ENCODE data around the gene GGCX. TPM values are rescaled to one million over a fixed set of nuclear protein-coding genes. Genes with fewer than 3 reads are reported as not detected.

GGCX gene
- total and polyA plus RNA-seq, 2 of the 13 experiments (the other 11 are each of a cell fraction or from before 2014, with no cell fraction given), result 72.5 to 103 TPM

DNA sequence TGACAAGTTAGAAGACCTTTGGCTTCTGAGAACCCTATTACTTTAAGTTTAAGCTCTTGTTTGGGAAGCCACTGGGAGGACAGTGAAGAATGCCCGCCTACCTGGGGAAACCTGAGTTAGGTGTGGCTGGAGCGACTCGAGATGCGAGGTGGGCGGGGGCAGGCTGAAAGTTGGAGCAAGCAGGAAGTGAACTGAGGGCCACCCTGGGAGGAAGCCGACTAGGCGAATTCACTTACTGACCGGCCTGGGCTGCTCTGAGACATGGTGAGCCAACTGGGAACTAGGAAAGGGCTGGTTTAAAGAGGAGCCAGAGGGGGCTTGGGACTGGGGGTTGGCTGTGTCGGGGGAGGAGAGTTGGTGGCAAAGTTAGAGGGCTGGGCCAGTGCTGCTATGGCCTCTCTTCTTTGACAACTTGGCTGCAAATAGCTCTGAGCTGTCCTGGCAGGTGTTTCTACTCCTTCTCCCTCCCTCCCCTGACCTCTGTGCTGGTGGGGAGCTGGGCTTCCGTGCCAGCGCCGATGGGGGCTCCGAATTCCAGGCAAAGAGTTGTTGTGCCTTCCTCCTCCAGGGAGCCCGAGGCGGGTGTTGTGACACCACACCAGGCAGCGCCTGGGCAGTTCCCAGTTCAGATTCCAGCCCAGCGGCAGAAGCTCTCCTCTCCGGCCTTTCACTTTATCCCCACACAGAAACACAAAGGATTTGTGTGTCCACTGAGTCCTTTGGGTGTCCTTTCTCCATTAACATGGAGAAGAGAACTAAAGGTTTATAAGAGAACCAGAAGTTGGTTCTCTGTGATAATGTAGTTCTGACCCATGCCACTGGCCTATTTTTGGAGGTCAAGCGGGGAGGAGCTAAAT, 16.3 kb upstream of the GGCX start, which contains the start of gene VAMP8 (continued):
- TF ChIP-seq, protein P1, sequence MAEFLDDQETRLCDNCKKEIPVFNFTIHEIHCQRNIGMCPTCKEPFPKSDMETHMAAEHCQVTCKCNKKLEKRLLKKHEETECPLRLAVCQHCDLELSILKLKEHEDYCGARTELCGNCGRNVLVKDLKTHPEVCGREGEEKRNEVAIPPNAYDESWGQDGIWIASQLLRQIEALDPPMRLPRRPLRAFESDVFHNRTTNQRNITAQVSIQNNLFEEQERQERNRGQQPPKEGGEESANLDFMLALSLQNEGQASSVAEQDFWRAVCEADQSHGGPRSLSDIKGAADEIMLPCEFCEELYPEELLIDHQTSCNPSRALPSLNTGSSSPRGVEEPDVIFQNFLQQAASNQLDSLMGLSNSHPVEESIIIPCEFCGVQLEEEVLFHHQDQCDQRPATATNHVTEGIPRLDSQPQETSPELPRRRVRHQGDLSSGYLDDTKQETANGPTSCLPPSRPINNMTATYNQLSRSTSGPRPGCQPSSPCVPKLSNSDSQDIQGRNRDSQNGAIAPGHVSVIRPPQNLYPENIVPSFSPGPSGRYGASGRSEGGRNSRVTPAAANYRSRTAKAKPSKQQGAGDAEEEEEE (CRISPR knock-in tag; IDR thresholded peaks at IDR 0.05; ENCODE audit: borderline replicate concordance), result no peak
- TF ChIP-seq SAP130 (CRISPR knock-in tag; IDR thresholded peaks at IDR 0.05; ENCODE audit: low read depth), result peak; percentile 74
- TF ChIP-seq, protein P2, sequence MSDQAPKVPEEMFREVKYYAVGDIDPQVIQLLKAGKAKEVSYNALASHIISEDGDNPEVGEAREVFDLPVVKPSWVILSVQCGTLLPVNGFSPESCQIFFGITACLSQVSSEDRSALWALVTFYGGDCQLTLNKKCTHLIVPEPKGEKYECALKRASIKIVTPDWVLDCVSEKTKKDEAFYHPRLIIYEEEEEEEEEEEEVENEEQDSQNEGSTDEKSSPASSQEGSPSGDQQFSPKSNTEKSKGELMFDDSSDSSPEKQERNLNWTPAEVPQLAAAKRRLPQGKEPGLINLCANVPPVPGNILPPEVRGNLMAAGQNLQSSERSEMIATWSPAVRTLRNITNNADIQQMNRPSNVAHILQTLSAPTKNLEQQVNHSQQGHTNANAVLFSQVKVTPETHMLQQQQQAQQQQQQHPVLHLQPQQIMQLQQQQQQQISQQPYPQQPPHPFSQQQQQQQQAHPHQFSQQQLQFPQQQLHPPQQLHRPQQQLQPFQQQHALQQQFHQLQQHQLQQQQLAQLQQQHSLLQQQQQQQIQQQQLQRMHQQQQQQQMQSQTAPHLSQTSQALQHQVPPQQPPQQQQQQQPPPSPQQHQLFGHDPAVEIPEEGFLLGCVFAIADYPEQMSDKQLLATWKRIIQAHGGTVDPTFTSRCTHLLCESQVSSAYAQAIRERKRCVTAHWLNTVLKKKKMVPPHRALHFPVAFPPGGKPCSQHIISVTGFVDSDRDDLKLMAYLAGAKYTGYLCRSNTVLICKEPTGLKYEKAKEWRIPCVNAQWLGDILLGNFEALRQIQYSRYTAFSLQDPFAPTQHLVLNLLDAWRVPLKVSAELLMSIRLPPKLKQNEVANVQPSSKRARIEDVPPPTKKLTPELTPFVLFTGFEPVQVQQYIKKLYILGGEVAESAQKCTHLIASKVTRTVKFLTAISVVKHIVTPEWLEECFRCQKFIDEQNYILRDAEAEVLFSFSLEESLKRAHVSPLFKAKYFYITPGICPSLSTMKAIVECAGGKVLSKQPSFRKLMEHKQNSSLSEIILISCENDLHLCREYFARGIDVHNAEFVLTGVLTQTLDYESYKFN (CRISPR knock-in tag; conservative IDR thresholded peaks at IDR 0.05), result no peak
- no peak for TF ChIP-seq ZNF235 (CRISPR knock-in tag; IDR thresholded peaks at IDR 0.05; ENCODE audit: borderline replicate concordance)
- TF ChIP-seq, protein P3, sequence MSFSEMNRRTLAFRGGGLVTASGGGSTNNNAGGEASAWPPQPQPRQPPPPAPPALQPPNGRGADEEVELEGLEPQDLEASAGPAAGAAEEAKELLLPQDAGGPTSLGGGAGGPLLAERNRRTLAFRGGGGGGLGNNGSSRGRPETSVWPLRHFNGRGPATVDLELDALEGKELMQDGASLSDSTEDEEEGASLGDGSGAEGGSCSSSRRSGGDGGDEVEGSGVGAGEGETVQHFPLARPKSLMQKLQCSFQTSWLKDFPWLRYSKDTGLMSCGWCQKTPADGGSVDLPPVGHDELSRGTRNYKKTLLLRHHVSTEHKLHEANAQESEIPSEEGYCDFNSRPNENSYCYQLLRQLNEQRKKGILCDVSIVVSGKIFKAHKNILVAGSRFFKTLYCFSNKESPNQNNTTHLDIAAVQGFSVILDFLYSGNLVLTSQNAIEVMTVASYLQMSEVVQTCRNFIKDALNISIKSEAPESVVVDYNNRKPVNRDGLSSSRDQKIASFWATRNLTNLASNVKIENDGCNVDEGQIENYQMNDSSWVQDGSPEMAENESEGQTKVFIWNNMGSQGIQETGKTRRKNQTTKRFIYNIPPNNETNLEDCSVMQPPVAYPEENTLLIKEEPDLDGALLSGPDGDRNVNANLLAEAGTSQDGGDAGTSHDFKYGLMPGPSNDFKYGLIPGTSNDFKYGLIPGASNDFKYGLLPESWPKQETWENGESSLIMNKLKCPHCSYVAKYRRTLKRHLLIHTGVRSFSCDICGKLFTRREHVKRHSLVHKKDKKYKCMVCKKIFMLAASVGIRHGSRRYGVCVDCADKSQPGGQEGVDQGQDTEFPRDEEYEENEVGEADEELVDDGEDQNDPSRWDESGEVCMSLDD (CRISPR knock-in tag; IDR thresholded peaks at IDR 0.05; ENCODE audit: borderline replicate concordance), result no peak
- no peak for TF ChIP-seq HMG20A (CRISPR knock-in tag; IDR thresholded peaks at IDR 0.05; ENCODE audit: borderline replicate concordance)
- TF ChIP-seq ZNF547 (CRISPR knock-in tag; IDR thresholded peaks at IDR 0.05), result peak; percentile 52; the same call in 1 of the 2 replicates
- no peak for TF ChIP-seq ZNF605 (CRISPR knock-in tag; IDR thresholded peaks at IDR 0.05)
- no peak for TF ChIP-seq ZNF510 (CRISPR knock-in tag; IDR thresholded peaks at IDR 0.05; ENCODE audit: low read depth)
- peak; percentile 23; the same call in 1 of the 2 replicates for TF ChIP-seq KDM2A (CRISPR knock-in tag; IDR thresholded peaks at IDR 0.05; ENCODE audit: borderline replicate concordance, low read depth)
- TF ChIP-seq, protein P4, sequence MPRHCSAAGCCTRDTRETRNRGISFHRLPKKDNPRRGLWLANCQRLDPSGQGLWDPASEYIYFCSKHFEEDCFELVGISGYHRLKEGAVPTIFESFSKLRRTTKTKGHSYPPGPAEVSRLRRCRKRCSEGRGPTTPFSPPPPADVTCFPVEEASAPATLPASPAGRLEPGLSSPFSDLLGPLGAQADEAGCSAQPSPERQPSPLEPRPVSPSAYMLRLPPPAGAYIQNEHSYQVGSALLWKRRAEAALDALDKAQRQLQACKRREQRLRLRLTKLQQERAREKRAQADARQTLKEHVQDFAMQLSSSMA (CRISPR knock-in tag; IDR thresholded peaks at IDR 0.05), result no peak
- no peak for TF ChIP-seq ZNF230 (CRISPR knock-in tag; IDR thresholded peaks at IDR 0.05)
- TF ChIP-seq NR1H2 (CRISPR knock-in tag; IDR thresholded peaks at IDR 0.05; ENCODE audit: borderline replicate concordance, low read depth), result no peak
- TF ChIP-seq MXD4 (CRISPR knock-in tag; IDR thresholded peaks at IDR 0.05), result 0 out of 2 replicates have a peak, but pooled peaks have one; percentile 21
- TF ChIP-seq, protein P5, sequence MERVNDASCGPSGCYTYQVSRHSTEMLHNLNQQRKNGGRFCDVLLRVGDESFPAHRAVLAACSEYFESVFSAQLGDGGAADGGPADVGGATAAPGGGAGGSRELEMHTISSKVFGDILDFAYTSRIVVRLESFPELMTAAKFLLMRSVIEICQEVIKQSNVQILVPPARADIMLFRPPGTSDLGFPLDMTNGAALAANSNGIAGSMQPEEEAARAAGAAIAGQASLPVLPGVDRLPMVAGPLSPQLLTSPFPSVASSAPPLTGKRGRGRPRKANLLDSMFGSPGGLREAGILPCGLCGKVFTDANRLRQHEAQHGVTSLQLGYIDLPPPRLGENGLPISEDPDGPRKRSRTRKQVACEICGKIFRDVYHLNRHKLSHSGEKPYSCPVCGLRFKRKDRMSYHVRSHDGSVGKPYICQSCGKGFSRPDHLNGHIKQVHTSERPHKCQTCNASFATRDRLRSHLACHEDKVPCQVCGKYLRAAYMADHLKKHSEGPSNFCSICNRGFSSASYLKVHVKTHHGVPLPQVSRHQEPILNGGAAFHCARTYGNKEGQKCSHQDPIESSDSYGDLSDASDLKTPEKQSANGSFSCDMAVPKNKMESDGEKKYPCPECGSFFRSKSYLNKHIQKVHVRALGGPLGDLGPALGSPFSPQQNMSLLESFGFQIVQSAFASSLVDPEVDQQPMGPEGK (CRISPR knock-in tag; IDR thresholded peaks at IDR 0.05), result peak; percentile 50; the same call in 1 of the 2 replicates

Data from HepG2 (cell line).